NCI-H2227 (cell line): Measurements from ENCODE around the gene CTXN3.
"Not testable (repeated sequence)": the region's sequence is repeated elsewhere in the genome, so short reads cannot be mapped to it uniquely, and the experiment has no call there.

Experiments
- DNase-seq: peaks from one replicate; lab custom pipeline; 2025; ENCODE audit not compliant: unreplicated experiment; lab: John Stamatoyannopoulos, UW

CTXN3 gene

DNA sequence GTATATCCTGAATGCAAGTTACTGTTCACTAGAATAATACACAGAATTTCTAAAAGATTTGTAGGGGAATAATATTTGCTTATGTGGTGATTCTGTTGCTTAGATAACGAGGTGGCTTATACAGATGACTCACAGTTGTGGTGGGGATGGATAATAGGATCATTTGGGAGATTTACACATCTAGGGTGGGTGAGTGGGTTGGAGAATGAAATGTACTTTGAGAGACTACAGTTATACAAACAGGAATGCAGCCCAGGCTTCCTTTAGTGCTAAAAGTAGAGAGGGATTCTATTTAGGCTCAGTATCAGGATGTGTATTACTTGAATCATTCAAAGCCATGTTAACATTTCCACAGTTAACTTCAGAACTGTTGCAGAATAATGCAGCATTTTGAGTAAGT, 1.8 kb downstream of the CTXN3 start:
- DNase-seq, result no peak

- no peak for DNase-seq
Measured at GRCh38 chr5:127652952-127653611, 4.2 kb downstream of the CTXN3 start.

DNA sequence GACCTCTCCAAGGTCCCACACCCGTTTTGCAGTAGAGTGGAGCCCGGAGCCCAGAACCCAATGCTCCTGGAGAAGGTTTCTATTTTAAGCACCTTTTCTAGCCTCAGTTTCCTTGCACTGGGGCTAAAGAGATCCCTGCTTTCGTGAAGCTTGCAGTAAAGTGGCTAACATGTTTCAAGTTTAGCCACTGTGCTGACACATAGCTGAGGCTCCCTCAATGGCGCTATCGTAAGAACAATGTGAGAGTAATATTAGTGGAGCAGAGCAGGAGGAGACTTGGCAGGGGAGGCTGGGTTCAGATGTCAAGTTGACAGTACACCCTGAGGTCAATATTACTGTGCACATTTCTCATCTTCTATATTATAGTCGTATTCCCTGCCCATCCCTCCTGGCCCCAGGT, 7.9 kb downstream of the CTXN3 start:
- DNase-seq, result no peak

GRCh38 chr5:127660047-127660733, 11.3 kb downstream of the CTXN3 start:
- DNase-seq, result no peak

GRCh38 chr5:127664093-127664492, 15.2 kb downstream of the CTXN3 start:
- no peak for DNase-seq

- no peak for DNase-seq
Measured at GRCh38 chr5:127665641-127666040, 16.8 kb downstream of the CTXN3 start.

GRCh38 chr5:127666043-127666716, 17.3 kb downstream of the CTXN3 start:
- no peak for DNase-seq

DNA sequence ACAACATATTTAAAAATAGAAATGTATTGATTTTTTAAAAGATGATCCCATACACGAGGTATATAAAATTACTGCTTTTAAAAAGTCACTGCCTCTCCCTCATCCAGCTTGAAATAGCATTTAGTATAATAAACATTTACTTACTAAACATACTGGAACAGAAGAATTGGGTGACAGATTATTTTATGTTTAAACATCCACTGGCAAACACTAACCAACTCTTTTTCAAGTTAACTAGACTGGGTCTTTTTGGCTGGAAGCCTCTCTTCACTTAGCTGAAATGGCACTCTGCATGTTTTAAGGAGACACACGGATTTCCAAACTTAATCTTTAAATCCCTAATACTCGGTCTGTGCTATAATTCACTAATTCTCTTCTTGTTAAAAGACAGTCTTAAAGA, 19.0 kb downstream of the CTXN3 start:
- DNase-seq, result no peak

DNA sequence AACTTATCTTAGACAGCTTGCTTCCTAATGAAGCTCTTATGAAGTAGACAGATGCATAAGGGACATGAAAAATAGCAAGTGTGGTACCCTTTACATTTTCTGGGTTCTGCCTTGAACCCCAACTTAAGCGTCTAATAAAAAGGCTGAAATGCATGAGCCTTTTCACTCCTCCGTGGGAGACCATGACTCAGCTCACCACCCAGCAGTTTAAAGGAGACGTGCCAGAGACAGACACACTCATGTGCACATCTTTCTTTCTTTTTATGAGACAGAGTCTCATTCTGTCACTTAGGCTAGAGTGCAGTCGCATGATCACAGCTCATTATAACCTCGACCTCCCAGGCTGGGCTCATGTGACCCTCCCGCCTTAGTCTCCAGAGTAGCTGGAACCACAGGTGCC, 22.3 kb downstream of the CTXN3 start:
- no peak for DNase-seq

- no peak for DNase-seq
Measured at GRCh38 chr5:127673117-127673800, 24.4 kb downstream of the CTXN3 start.

- not testable (repeated sequence) for DNase-seq
Measured at GRCh38 chr5:127676951-127677350, 28.1 kb downstream of the CTXN3 start.

DNA sequence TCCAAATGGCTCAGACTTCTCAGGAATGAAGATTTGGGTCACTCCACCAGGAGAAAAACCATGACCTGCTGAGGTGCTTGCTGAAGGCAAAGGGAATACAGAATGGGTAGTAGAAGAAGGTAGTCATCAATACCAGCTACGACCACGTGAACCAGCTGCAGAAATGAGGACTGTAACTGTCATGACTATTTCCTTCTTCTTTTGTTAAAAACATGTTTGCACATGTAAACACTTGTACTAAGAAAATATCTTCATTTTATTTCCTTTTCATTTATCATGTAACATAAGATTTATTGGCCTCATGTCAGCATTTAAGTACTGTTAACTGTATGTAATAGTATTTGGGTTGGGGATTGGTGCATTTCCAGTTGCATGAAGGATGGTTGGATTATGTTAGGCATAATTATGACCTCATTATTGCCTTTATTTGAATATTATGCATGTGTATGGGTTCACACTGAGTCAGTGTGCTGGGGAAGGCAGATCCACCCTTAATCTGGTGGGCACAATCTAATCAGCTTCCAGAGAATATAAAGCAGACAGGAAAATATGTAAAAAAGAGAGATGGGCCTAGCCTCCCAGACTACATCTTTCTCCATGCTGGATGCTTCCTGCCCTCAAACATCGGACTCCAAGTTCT, 30.9 kb downstream of the CTXN3 start:
- not testable (repeated sequence) for DNase-seq

- DNase-seq, result no peak
Measured at GRCh38 chr5:127680595-127680994, 31.7 kb downstream of the CTXN3 start.

- DNase-seq, result no peak
Measured at GRCh38 chr5:127683008-127683407, 34.1 kb downstream of the CTXN3 start.

- no peak for DNase-seq
Measured at GRCh38 chr5:127684726-127685467, 36.0 kb downstream of the CTXN3 start.

GRCh38 chr5:127685662-127686061, 36.8 kb downstream of the CTXN3 start:
- no peak for DNase-seq

- DNase-seq, result no peak
Measured at GRCh38 chr5:127686424-127686823, 37.5 kb downstream of the CTXN3 start.

GRCh38 chr5:127694518-127695171, 45.8 kb downstream of the CTXN3 start:
- no peak for DNase-seq

GRCh38 chr5:127695346-127695745, 46.5 kb downstream of the CTXN3 start:
- no peak for DNase-seq

- no peak for DNase-seq
Measured at GRCh38 chr5:127696683-127697082, 47.8 kb downstream of the CTXN3 start.
